A549 (cell line): ENCODE results near the gene GNA12. TPM values are rescaled to one million over a fixed set of nuclear protein-coding genes. Genes with fewer than 3 reads are reported as not detected.

Experiments
- ATAC-seq, 2 experiments: fragments of 200-7000 bp in 1 of 2; fragments of >200 bp in 1 of 2; cut with Nextera tagmentation in 1 of 2; cut with Tn5 transposase in 1 of 2; 3 replicates each; pipeline versions ENCODE4 v1.8.0 to v1.9.1; 2018 to 2020; ENCODE audit warnings: mild to moderate bottlenecking in 1 of 2, moderate library complexity in 1 of 2
- CTCF ChIA-PET: fragments of 300-600 bp; sonication (Branson Sonifier 250); formaldehyde crosslinking; extraction: SDS; loops from one replicate; lab custom pipeline; 2021; ENCODE audit warnings: antibody characterized with exemption, inconsistent platforms; lab: Yijun Ruan, JAX
- POLR2A ChIA-PET: fragments of 350-600 bp; formaldehyde crosslinking; extraction: SDS; loops from one replicate; lab custom pipeline; 2021; ENCODE audit warnings: antibody characterized with exemption, inconsistent platforms; lab: Yijun Ruan, JAX
- DNase-seq, 2 experiments: peaks; one replicate each; pipeline versions ENCODE4 v3.0.0 to v3.0.0-alpha.2; 2011 to 2016; ENCODE audit warnings: low read depth in 1 of 2, low spot score in 1 of 2
- FAIRE-seq: peaks from 2 replicates; lab custom pipeline; 2011; peaks lifted over from hg19 to GRCh38; lab: Jason Lieb, UNC
- H3K27ac ChIP-seq, 2 experiments: fragments of >200 bp; sonication (Bioruptor Twin); formaldehyde crosslinking; 3 replicates each; pipeline ENCODE4 v1.5.1; 2016 to 2017
- H3K4me1 ChIP-seq: fragments of >200 bp; sonication (Bioruptor Twin); formaldehyde crosslinking; 3 replicates; pipeline ENCODE4 v1.6.1; 2016
- H3K4me2 ChIP-seq: fragments of >200 bp; sonication (Bioruptor Twin); formaldehyde crosslinking; 3 replicates; pipeline ENCODE4 v1.6.1; 2016
- H3K4me3 ChIP-seq: fragments of >200 bp; sonication (Bioruptor Twin); formaldehyde crosslinking; 3 replicates; pipeline ENCODE4 v1.5.1; 2016
- H3K9me3 ChIP-seq: fragments of >200 bp; sonication (Bioruptor Twin); formaldehyde crosslinking; 3 replicates; pipeline ENCODE4 v1.6.1; 2016
- ATOH8 ChIP-seq: fragments of 250-450 bp; sonication (Bioruptor Pico); IDR thresholded peaks from 2 replicates; pipeline ENCODE4 v1.5.0; 2020; ENCODE audit warnings: low read depth, mild to moderate bottlenecking, moderate library complexity
- CBX8 ChIP-seq: fragments of 200-600 bp; sonication (generic); IDR thresholded peaks from 2 replicates; pipeline ENCODE4 v1.6.1; 2016
- CHD4 ChIP-seq: fragments of 200-600 bp; sonication (generic); IDR thresholded peaks from 2 replicates; pipeline ENCODE4 v1.6.1; 2016; ENCODE audit warnings: antibody characterized with exemption, mild to moderate bottlenecking, borderline replicate concordance
- CTCF ChIP-seq: fragments of >200 bp; sonication (Bioruptor Twin); formaldehyde crosslinking; IDR thresholded peaks from 3 replicates; pipeline ENCODE4 v1.5.1; 2016
- E2F6 ChIP-seq: IDR thresholded peaks from 2 replicates; pipeline ENCODE4 v1.6.1; 2012; ENCODE audit warnings: low read depth, borderline replicate concordance
- ESRRA ChIP-seq: fragments of 150-350 bp; IDR thresholded peaks from 2 replicates; pipeline ENCODE4 v1.6.1; 2014; ENCODE audit warnings: mild to moderate bottlenecking, low read length, borderline replicate concordance
- HES2 ChIP-seq: fragments of >200 bp; sonication (Bioruptor Twin); formaldehyde crosslinking; IDR thresholded peaks from 2 replicates; pipeline ENCODE4 v1.6.1; 2016
- HEYL ChIP-seq: fragments of 250-450 bp; sonication (Bioruptor Pico); IDR thresholded peaks from 2 replicates; pipeline ENCODE4 v1.8.0; 2021; ENCODE audit warnings: mild to moderate bottlenecking, moderate library complexity
- HMGXB4 ChIP-seq: fragments of 250-450 bp; sonication (Bioruptor Pico); IDR thresholded peaks from 2 replicates; pipeline ENCODE4 v1.5.0; 2021; ENCODE audit warnings: mild to moderate bottlenecking, moderate library complexity, borderline replicate concordance
- HOXA7 ChIP-seq: fragments of 250-450 bp; sonication (Bioruptor Pico); IDR thresholded peaks from 2 replicates; pipeline ENCODE4 v1.5.0; 2020; ENCODE audit warnings: mild to moderate bottlenecking, moderate library complexity
- KDM5A ChIP-seq: fragments of 200-600 bp; sonication (generic); IDR thresholded peaks from 2 replicates; pipeline ENCODE4 v1.6.1; 2016; ENCODE audit warnings: antibody characterized with exemption, mild to moderate bottlenecking
- NFE2L2 ChIP-seq: fragments of 150-350 bp; conservative IDR thresholded peaks from 2 replicates; pipeline ENCODE4 v1.6.1; 2014; ENCODE audit warnings: low read length
- NPAS2 ChIP-seq: fragments of 250-450 bp; sonication (Bioruptor Pico); IDR thresholded peaks from 2 replicates; pipeline ENCODE4 v1.8.0; 2022; ENCODE audit warnings: mild to moderate bottlenecking, moderate library complexity, borderline replicate concordance
- PHF8 ChIP-seq: fragments of 200-600 bp; sonication (generic); IDR thresholded peaks from 2 replicates; pipeline ENCODE4 v1.6.1; 2016; ENCODE audit warnings: low read depth, mild to moderate bottlenecking, antibody characterized with exemption, moderate library complexity, borderline replicate concordance
- POLR2A ChIP-seq: IDR thresholded peaks from 2 replicates; pipeline ENCODE4 v1.6.1; 2012; ENCODE audit warnings: mild to moderate bottlenecking, low read length
- RFX5 ChIP-seq: fragments of 450-650 bp; IDR thresholded peaks from 2 replicates; pipeline ENCODE4 v1.7.1; 2014; ENCODE audit warnings: antibody characterized with exemption, mild to moderate bottlenecking, moderate library complexity
- SMC3 ChIP-seq: fragments of >200 bp; sonication (Bioruptor Twin); formaldehyde crosslinking; IDR thresholded peaks from 3 replicates; pipeline ENCODE4 v1.6.1; 2018; ENCODE audit warnings: inconsistent platforms
- SREBF2 ChIP-seq: fragments of 450-650 bp; IDR thresholded peaks from 2 replicates; pipeline ENCODE4 v1.6.1; 2014; ENCODE audit warnings: mild to moderate bottlenecking, moderate library complexity
- TFCP2L1 ChIP-seq: fragments of 250-450 bp; sonication (Bioruptor Pico); IDR thresholded peaks from 2 replicates; pipeline ENCODE4 v1.5.0; 2021; ENCODE audit warnings: mild to moderate bottlenecking
- USF2 ChIP-seq: fragments of 450-650 bp; IDR thresholded peaks from 2 replicates; pipeline ENCODE4 v1.6.1; 2014; ENCODE audit warnings: antibody characterized with exemption
- ZNF302 ChIP-seq: fragments of 250-450 bp; sonication (Bioruptor Pico); IDR thresholded peaks from 2 replicates; pipeline ENCODE4 v1.9.0; 2021; ENCODE audit warnings: inconsistent platforms, mild to moderate bottlenecking, moderate library complexity
- WGBS: methylation state at CpG from one replicate; pipeline ENCODE4 v1.1.6; 2017; ENCODE audit errors: missing lambda C conversion rate; 5-methylcytosine and 5-hydroxymethylcytosine counted together
- polyA plus RNA-seq, 4 experiments: library from polyadenylated mRNA; depleted of rRNA in 3 of 4; stranded (reverse); fragments of >200 nt; fragmentation: RNase III in 1 of 4; extraction: RNeasy Plus Mini Kit Qiagen cat#74134 plus additional on column Dnase treatment in 1 of 4; gene quantifications; 2 replicates in 3 of 4; 3 replicates in 1 of 4; pipeline ENCODE4 v1.2.3, GENCODE V29; 2011 to 2017

GNA12 gene
- polyA plus RNA-seq, 2 of the 4 experiments (the other 2 are of a cell fraction), result 33.0 to 43.7 TPM

- no peak for TF ChIP-seq CTCF
- TF ChIP-seq CHD4, result no peak
- TF ChIP-seq HOXA7 (CRISPR knock-in tag), result no peak
- TF ChIP-seq TFCP2L1 (CRISPR knock-in tag), result no peak
- no peak for TF ChIP-seq SREBF2
- no peak for TF ChIP-seq HEYL (CRISPR knock-in tag)
- TF ChIP-seq RFX5, result no peak
- TF ChIP-seq NPAS2 (CRISPR knock-in tag), result no peak
- TF ChIP-seq HES2, result no peak
- TF ChIP-seq, all 56 proteins: peak for 0
Observed at GRCh38 chr7:2818653-2819052, 25.5 kb downstream of the GNA12 start (continued).

GRCh38 chr7:2818121-2818520 is 26.0 kb downstream of the GNA12 start:
- TF ChIP-seq ESRRA (no peak), ATOH8 (CRISPR knock-in tag) (no peak), SREBF2 (no peak), USF2 (no peak), POLR2A (no peak), NFE2L2 (no peak), KDM5A (no peak), ZNF302 (CRISPR knock-in tag) (no peak), CBX8 (no peak), SMC3 (no peak), E2F6 (no peak), HMGXB4 (CRISPR knock-in tag) (no peak), PHF8 (no peak), NPAS2 (CRISPR knock-in tag) (no peak)
- CTCF ChIA-PET, result interaction anchor here (0.6 to 1.5 kb wide), 2 partner anchors 58 to 347 kb away, joined by 3 to 4 read pairs; no protein-coding TSS in a partner anchor
- no peak for FAIRE-seq
- 86% methylated on average over 6 of the region's 7 CpGs for WGBS
- no peak for ATAC-seq
- H3K4me2 ChIP-seq, result peak overlapping the region; percentile 3; the same call in 1 of the 3 replicates
- peaks cover 69% of the 10 kb centered on the region for H3K4me1 ChIP-seq
- POLR2A ChIA-PET, result no interaction called here
- no peak for DNase-seq
- H3K27ac ChIP-seq, result peak overlapping the region in 1 of 2 experiments; percentile 89; a peak in 3 of 6 replicates
- no peak overlapping the region for H3K4me3 ChIP-seq
- H3K9me3 ChIP-seq, result no peaks in the 10 kb centered on the region
